ENCODE results near the gene EPS8. TPM values are rescaled to one million over a fixed set of nuclear protein-coding genes. Genes with fewer than 3 reads are reported as not detected.

EPS8 gene
- total RNA-seq, 5 donors from 2014 or later (not counting 1 experiment from before 2014, with no cell fraction given), result 0.91 to 3.8 (median 2.1) TPM

GRCh38 chr12:15777355-15778012 is 11.7 kb downstream of the EPS8 start:
- 75% methylated on average over 2 of the region's 3 CpGs for WGBS (ENCODE audit: insufficient coverage)
- Mint-ChIP-seq H3K36me3 (no peaks in the 10 kb centered on the region), H3K4me1 (no peaks in the 10 kb centered on the region), H3K4me3 (no peak overlapping the region), H3K9me3 (no peaks in the 10 kb centered on the region), H3K27ac (no peak overlapping the region), H3K27me3 (peaks cover 13 to 22% of the 10 kb centered on the region in 2 donors)
- Histone ChIP-seq H3K4me3 (ENCODE audit: control insufficient read depth in 1 of 2, extremely low read depth in 1 of 2, low read length in 1 of 2) (no peak overlapping the region), H3K36me3 (ENCODE audit: control insufficient read depth in 2 of 2, extremely low read depth in 1 of 2, insufficient read depth in 1 of 2, low read length in 1 of 2) (no peaks in the 10 kb centered on the region), H3K27ac (ENCODE audit: low read length) (no peak overlapping the region), H3K27me3 (replicated peaks in 1 of 2; ENCODE audit: control insufficient read depth in 2 of 2, extremely low read depth in 1 of 2, insufficient read depth in 2 of 2, low read length in 1 of 2) (peaks cover 0 to 9% of the 10 kb centered on the region in 2 experiments), H3K4me1 (ENCODE audit: control insufficient read depth in 1 of 2, extremely low read depth in 1 of 2, insufficient read depth in 2 of 2, low read length in 2 of 2) (no peaks in the 10 kb centered on the region), H3K9me3 (no peaks in the 10 kb centered on the region)
- ATAC-seq (replicated peaks in 1 of 4) (no peak), DNase-seq (no peak)
- ChIA-PET CTCF (interaction anchor here in 1 of 2 donors (1.6 kb wide), 1 partner anchor 193 kb away, joined by 5 read pairs; no protein-coding TSS in a partner anchor), POLR2A (no interaction called here)

GRCh38 chr12:15776532-15776931 is 12.7 kb downstream of the EPS8 start:
- Histone ChIP-seq H3K4me1 (ENCODE audit: control insufficient read depth in 1 of 2, extremely low read depth in 1 of 2, insufficient read depth in 2 of 2, low read length in 2 of 2) (no peaks in the 10 kb centered on the region), H3K9me3 (no peaks in the 10 kb centered on the region), H3K27ac (ENCODE audit: low read length) (no peak overlapping the region), H3K36me3 (ENCODE audit: control insufficient read depth in 2 of 2, extremely low read depth in 1 of 2, insufficient read depth in 1 of 2, low read length in 1 of 2) (no peaks in the 10 kb centered on the region), H3K4me3 (ENCODE audit: control insufficient read depth in 1 of 2, extremely low read depth in 1 of 2, low read length in 1 of 2) (no peak overlapping the region), H3K27me3 (replicated peaks in 1 of 2; ENCODE audit: control insufficient read depth in 2 of 2, extremely low read depth in 1 of 2, insufficient read depth in 2 of 2, low read length in 1 of 2) (peaks cover 0 to 4% of the 10 kb centered on the region in 2 experiments)
- no peak for ATAC-seq (replicated peaks in 1 of 4)
- H3K4me1 Mint-ChIP-seq, result no peaks in the 10 kb centered on the region
- no peak overlapping the region for H3K27ac Mint-ChIP-seq
- H3K4me3 Mint-ChIP-seq, result no peak overlapping the region
- no peaks in the 10 kb centered on the region for H3K36me3 Mint-ChIP-seq
- no peak for DNase-seq
- POLR2A ChIA-PET, result no interaction called here
- CTCF ChIA-PET, result interaction anchor here (0.5 to 1.6 kb wide), 4 partner anchors 51 to 192 kb away, joined by 3 to 5 read pairs (median 3); no protein-coding TSS in a partner anchor
- H3K9me3 Mint-ChIP-seq, result no peaks in the 10 kb centered on the region
- peaks cover 13 to 19% of the 10 kb centered on the region in 2 donors for H3K27me3 Mint-ChIP-seq
- WGBS (ENCODE audit: insufficient coverage), result no CpG with 5 or more reads among the region's 5 CpGs

- Mint-ChIP-seq H3K4me1 (no peaks in the 10 kb centered on the region), H3K4me3 (no peak overlapping the region), H3K27me3 (peaks cover 13 to 19% of the 10 kb centered on the region in 2 donors), H3K9me3 (no peaks in the 10 kb centered on the region), H3K27ac (no peak overlapping the region), H3K36me3 (no peaks in the 10 kb centered on the region)
- WGBS (ENCODE audit: insufficient coverage), result no CpG with 5 or more reads among the region's 1 CpG
- H3K27ac ChIP-seq (ENCODE audit: low read length), result no peak overlapping the region
- H3K4me3 ChIP-seq (ENCODE audit: control insufficient read depth in 1 of 2, extremely low read depth in 1 of 2, low read length in 1 of 2), result no peak overlapping the region
- POLR2A ChIA-PET, result no interaction called here
- H3K9me3 ChIP-seq, result no peaks in the 10 kb centered on the region
- DNase-seq (no peak), ATAC-seq (replicated peaks in 1 of 4) (no peak)
- H3K4me1 ChIP-seq (ENCODE audit: control insufficient read depth in 1 of 2, extremely low read depth in 1 of 2, insufficient read depth in 2 of 2, low read length in 2 of 2), result no peaks in the 10 kb centered on the region
- H3K36me3 ChIP-seq (ENCODE audit: control insufficient read depth in 2 of 2, extremely low read depth in 1 of 2, insufficient read depth in 1 of 2, low read length in 1 of 2), result no peaks in the 10 kb centered on the region
- peaks cover 0 to 4% of the 10 kb centered on the region in 2 experiments for H3K27me3 ChIP-seq (replicated peaks in 1 of 2; ENCODE audit: control insufficient read depth in 2 of 2, extremely low read depth in 1 of 2, insufficient read depth in 2 of 2, low read length in 1 of 2)
- CTCF ChIA-PET, result interaction anchor here in 1 of 2 donors (0.7 kb wide), 1 partner anchor 165 kb away, joined by 3 read pairs; no protein-coding TSS in a partner anchor
Measured at GRCh38 chr12:15774819-15775218, 14.4 kb downstream of the EPS8 start.

GRCh38 chr12:15772405-15773018 is 16.7 kb downstream of the EPS8 start:
- H3K27me3 ChIP-seq (replicated peaks in 1 of 2; ENCODE audit: control insufficient read depth in 2 of 2, extremely low read depth in 1 of 2, insufficient read depth in 2 of 2, low read length in 1 of 2), result no peaks in the 10 kb centered on the region
- no peaks in the 10 kb centered on the region for H3K4me1 ChIP-seq (ENCODE audit: control insufficient read depth in 1 of 2, extremely low read depth in 1 of 2, insufficient read depth in 2 of 2, low read length in 2 of 2)
- Mint-ChIP-seq H3K27me3 (peaks cover 4% of the 10 kb centered on the region in 2 donors), H3K4me3 (no peak overlapping the region), H3K4me1 (no peaks in the 10 kb centered on the region), H3K27ac (no peak overlapping the region), H3K9me3 (no peaks in the 10 kb centered on the region), H3K36me3 (no peaks in the 10 kb centered on the region)
- no peak overlapping the region for H3K27ac ChIP-seq (ENCODE audit: low read length)
- H3K4me3 ChIP-seq (ENCODE audit: control insufficient read depth in 1 of 2, extremely low read depth in 1 of 2, low read length in 1 of 2), result no peak overlapping the region
- ChIA-PET CTCF (interaction anchor here (0.7 to 1.3 kb wide), 5 partner anchors 16 to 86 kb away, joined by 3 to 5 read pairs (median 3); partner anchors contain the start of gene EPS8 (in 1 of the 2)), POLR2A (no interaction called here)
- WGBS (ENCODE audit: insufficient coverage), result 60% methylated on average over 1 of the region's 2 CpGs
- ATAC-seq (replicated peaks in 1 of 4) (no peak), DNase-seq (peak in 1 of 35 experiments; percentile 41)
- H3K9me3 ChIP-seq, result no peaks in the 10 kb centered on the region
- no peaks in the 10 kb centered on the region for H3K36me3 ChIP-seq (ENCODE audit: control insufficient read depth in 2 of 2, extremely low read depth in 1 of 2, insufficient read depth in 1 of 2, low read length in 1 of 2)

- 88% methylated on average over 1 of the region's 1 CpG for WGBS (ENCODE audit: insufficient coverage)
- Histone ChIP-seq H3K9me3 (no peaks in the 10 kb centered on the region), H3K36me3 (ENCODE audit: control insufficient read depth in 2 of 2, extremely low read depth in 1 of 2, insufficient read depth in 1 of 2, low read length in 1 of 2) (no peaks in the 10 kb centered on the region), H3K27me3 (replicated peaks in 1 of 2; ENCODE audit: control insufficient read depth in 2 of 2, extremely low read depth in 1 of 2, insufficient read depth in 2 of 2, low read length in 1 of 2) (no peaks in the 10 kb centered on the region), H3K27ac (ENCODE audit: low read length) (no peak overlapping the region), H3K4me1 (ENCODE audit: control insufficient read depth in 1 of 2, extremely low read depth in 1 of 2, insufficient read depth in 2 of 2, low read length in 2 of 2) (no peaks in the 10 kb centered on the region), H3K4me3 (ENCODE audit: control insufficient read depth in 1 of 2, extremely low read depth in 1 of 2, low read length in 1 of 2) (no peak overlapping the region)
- DNase-seq (no peak), ATAC-seq (replicated peaks in 1 of 4) (no peak)
- Mint-ChIP-seq H3K27ac (no peak overlapping the region), H3K9me3 (no peaks in the 10 kb centered on the region), H3K36me3 (no peaks in the 10 kb centered on the region), H3K27me3 (no peaks in the 10 kb centered on the region), H3K4me3 (no peak overlapping the region), H3K4me1 (no peaks in the 10 kb centered on the region)
- ChIA-PET CTCF (interaction anchor here in 1 of 2 donors (0.7 kb wide), 1 partner anchor 73 kb away, joined by 3 read pairs; no protein-coding TSS in a partner anchor), POLR2A (interaction anchor here in 1 of 2 donors (0.6 kb wide), 1 partner anchor 1014 kb away, joined by 3 read pairs; no protein-coding TSS in a partner anchor)
Measured at GRCh38 chr12:15770581-15770980, 18.6 kb downstream of the EPS8 start.

GRCh38 chr12:15770021-15770420 is 19.2 kb downstream of the EPS8 start:
- Mint-ChIP-seq H3K27me3 (no peaks in the 10 kb centered on the region), H3K9me3 (no peaks in the 10 kb centered on the region), H3K4me3 (no peak overlapping the region), H3K27ac (no peak overlapping the region), H3K4me1 (no peaks in the 10 kb centered on the region), H3K36me3 (no peaks in the 10 kb centered on the region)
- Histone ChIP-seq H3K27me3 (replicated peaks in 1 of 2; ENCODE audit: control insufficient read depth in 2 of 2, extremely low read depth in 1 of 2, insufficient read depth in 2 of 2, low read length in 1 of 2) (no peaks in the 10 kb centered on the region), H3K27ac (ENCODE audit: low read length) (no peak overlapping the region), H3K9me3 (no peaks in the 10 kb centered on the region), H3K4me3 (ENCODE audit: control insufficient read depth in 1 of 2, extremely low read depth in 1 of 2, low read length in 1 of 2) (no peak overlapping the region), H3K36me3 (ENCODE audit: control insufficient read depth in 2 of 2, extremely low read depth in 1 of 2, insufficient read depth in 1 of 2, low read length in 1 of 2) (no peaks in the 10 kb centered on the region), H3K4me1 (ENCODE audit: control insufficient read depth in 1 of 2, extremely low read depth in 1 of 2, insufficient read depth in 2 of 2, low read length in 2 of 2) (no peaks in the 10 kb centered on the region)
- no CpG with 5 or more reads among the region's 3 CpGs for WGBS (ENCODE audit: insufficient coverage)
- ChIA-PET POLR2A (interaction anchor here in 1 of 2 donors (0.6 kb wide), 1 partner anchor 1014 kb away, joined by 3 read pairs; no protein-coding TSS in a partner anchor), CTCF (interaction anchor here in 1 of 2 donors (0.7 kb wide), 3 partner anchors 73 to 236 kb away, joined by 3 read pairs; no protein-coding TSS in a partner anchor)
- ATAC-seq (replicated peaks in 1 of 4) (no peak), DNase-seq (no peak)
